Measurements from ENCODE around the gene HES2.
"Not testable (repeated sequence)": the region's sequence is repeated elsewhere in the genome, so short reads cannot be mapped to it uniquely, and the experiment has no call there.

The HES2 gene

DNA sequence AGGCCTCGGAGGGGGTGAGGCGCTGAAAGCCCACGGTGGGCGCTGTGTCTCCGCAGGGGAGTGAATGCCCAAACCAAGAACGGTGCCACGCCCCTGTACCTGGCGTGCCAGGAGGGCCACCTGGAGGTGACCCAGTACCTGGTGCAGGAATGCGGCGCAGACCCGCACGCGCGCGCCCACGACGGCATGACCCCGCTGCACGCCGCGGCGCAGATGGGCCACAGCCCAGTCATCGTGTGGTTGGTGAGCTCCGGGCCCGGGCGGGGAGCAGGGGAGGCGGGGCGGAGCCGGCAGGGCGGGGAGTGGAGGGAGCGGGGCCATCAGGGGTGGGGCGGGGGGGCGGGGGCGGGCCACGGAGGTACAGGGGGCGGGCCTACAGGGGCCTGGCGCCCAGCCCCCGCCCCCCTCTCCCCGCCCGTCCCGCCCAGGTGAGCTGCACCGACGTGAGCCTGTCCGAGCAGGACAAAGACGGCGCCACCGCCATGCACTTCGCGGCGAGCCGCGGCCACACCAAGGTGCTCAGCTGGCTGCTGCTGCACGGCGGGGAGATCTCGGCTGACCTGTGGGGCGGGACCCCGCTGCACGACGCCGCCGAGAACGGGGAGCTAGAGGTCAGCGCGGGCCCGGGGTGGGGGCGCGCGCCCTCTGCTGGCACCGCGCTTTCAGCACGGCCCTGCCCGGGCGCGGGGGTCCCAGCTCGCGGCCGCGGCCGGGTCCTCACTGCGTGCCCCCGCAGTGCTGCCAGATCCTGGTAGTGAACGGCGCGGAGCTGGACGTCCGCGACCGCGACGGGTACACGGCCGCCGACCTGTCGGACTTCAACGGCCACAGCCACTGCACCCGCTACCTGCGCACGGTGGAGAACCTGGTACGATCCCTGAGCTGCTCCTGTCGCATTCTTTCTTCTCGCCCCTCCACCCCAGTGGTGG is 20.7 kb upstream of the HES2 start:
- no peaks in the 10 kb centered on the region for H3K27me3 ChIP-seq (ENCODE audit: control insufficient read depth, insufficient read depth, low read length)
- H3K36me3 ChIP-seq (ENCODE audit: control insufficient read depth, insufficient read depth, low read length) = no peaks in the 10 kb centered on the region
- H3K4me3 ChIP-seq (ENCODE audit: low read depth, low read length) = no peak overlapping the region
- TF ChIP-seq, protein P1, sequence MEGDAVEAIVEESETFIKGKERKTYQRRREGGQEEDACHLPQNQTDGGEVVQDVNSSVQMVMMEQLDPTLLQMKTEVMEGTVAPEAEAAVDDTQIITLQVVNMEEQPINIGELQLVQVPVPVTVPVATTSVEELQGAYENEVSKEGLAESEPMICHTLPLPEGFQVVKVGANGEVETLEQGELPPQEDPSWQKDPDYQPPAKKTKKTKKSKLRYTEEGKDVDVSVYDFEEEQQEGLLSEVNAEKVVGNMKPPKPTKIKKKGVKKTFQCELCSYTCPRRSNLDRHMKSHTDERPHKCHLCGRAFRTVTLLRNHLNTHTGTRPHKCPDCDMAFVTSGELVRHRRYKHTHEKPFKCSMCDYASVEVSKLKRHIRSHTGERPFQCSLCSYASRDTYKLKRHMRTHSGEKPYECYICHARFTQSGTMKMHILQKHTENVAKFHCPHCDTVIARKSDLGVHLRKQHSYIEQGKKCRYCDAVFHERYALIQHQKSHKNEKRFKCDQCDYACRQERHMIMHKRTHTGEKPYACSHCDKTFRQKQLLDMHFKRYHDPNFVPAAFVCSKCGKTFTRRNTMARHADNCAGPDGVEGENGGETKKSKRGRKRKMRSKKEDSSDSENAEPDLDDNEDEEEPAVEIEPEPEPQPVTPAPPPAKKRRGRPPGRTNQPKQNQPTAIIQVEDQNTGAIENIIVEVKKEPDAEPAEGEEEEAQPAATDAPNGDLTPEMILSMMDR (IDR thresholded peaks at IDR 0.05) = peak; percentile 12
- H3K9ac ChIP-seq = no peak overlapping the region
- H3K9me3 ChIP-seq (ENCODE audit: control insufficient read depth, low read length) = no peaks in the 10 kb centered on the region
- H2AFZ ChIP-seq = no peak overlapping the region
- H3K4me2 ChIP-seq (ENCODE audit: low read length) = peak overlapping the region; percentile 4
- no peaks in the 10 kb centered on the region for H3K79me2 ChIP-seq
- H3K27ac ChIP-seq = peak overlapping the region; percentile 90
- peaks cover 13% of the 10 kb centered on the region for H3K4me1 ChIP-seq

DNA sequence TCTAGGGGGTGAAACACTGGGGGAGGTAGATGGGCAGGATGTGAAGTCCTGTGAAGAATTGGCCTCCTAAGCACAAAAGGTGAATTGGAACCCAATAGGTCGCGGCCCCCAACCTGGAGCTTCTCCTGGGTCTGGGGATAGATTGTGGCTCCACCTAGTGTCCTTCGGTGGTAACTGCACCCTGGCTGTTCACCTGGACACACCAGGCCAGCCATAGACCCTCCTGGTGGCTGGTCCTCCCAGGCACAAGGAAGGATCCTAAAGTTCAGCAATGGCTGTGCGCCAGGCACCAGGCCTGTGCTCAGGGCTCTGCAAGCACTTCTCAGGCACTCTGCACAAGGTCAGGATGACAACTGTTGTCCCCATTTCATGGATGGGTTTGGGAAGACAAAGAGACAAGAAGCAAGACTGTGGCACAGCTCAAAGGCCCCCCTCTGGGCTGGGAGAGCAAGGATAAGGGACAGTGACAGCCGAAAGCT is 18.4 kb upstream of the HES2 start:
- H2AFZ ChIP-seq = no peak overlapping the region
- H3K36me3 ChIP-seq (ENCODE audit: control insufficient read depth, insufficient read depth, low read length) = no peaks in the 10 kb centered on the region
- H3K4me2 ChIP-seq (ENCODE audit: low read length) = peak overlapping the region; percentile 31
- no peaks in the 10 kb centered on the region for H3K27me3 ChIP-seq (ENCODE audit: control insufficient read depth, insufficient read depth, low read length)
- no peaks in the 10 kb centered on the region for H3K79me2 ChIP-seq
- TF ChIP-seq, protein P1 (IDR thresholded peaks at IDR 0.05) = peak; percentile 87
- no peaks in the 10 kb centered on the region for H3K9me3 ChIP-seq (ENCODE audit: control insufficient read depth, low read length)
- H3K27ac ChIP-seq = peak overlapping the region; percentile 90
- H3K4me3 ChIP-seq (ENCODE audit: low read depth, low read length) = no peak overlapping the region
- H3K4me1 ChIP-seq = peaks cover 13% of the 10 kb centered on the region
- H3K9ac ChIP-seq = no peak overlapping the region

DNA sequence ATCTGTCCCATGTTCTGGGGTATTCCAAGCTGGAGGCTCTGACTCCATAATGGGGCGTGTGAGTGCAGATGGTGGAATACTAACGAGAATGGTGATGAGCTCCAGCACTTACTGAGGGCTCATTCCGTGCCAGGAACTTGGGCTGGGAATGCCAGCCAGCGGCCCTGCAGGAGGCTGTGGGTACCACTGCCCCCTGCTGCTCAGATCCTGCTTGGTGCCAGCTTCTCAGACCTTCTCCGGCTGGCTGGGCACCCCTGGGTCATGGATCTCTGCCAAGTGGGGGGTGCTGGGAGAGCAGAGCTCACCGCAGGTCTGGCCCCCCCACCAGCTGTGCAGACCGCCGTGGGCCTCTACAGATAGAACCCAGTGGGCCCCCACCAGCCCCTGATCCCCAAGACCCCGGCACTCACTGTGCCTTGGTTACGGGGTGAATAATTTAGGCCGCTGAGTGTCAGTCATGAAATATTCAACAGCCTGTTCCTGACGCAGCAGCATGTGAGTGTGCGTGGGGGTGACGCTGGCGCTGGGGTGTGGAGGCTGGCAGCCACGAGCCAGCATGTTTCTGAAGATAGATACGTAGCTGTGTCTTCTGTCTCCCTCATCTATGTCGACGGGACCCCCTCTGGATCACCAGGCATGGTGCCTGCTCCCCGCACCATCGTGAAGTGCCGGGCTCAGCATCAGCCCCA is 17.4 kb upstream of the HES2 start:
- Histone ChIP-seq H2AFZ (peak overlapping the region; percentile 58), H3K4me2 (ENCODE audit: low read length) (peak overlapping the region; percentile 47), H3K27ac (peak overlapping the region; percentile 90), H3K4me1 (peaks cover 13% of the 10 kb centered on the region)
- H3K9me3 ChIP-seq (ENCODE audit: control insufficient read depth, low read length); H3K36me3 ChIP-seq (ENCODE audit: control insufficient read depth, insufficient read depth, low read length); H3K79me2 ChIP-seq; H3K27me3 ChIP-seq (ENCODE audit: control insufficient read depth, insufficient read depth, low read length); H3K9ac ChIP-seq; H3K4me3 ChIP-seq (ENCODE audit: low read depth, low read length): not testable (repeated sequence)
- TF ChIP-seq, protein P1 (IDR thresholded peaks at IDR 0.05) = peak; percentile 51

DNA sequence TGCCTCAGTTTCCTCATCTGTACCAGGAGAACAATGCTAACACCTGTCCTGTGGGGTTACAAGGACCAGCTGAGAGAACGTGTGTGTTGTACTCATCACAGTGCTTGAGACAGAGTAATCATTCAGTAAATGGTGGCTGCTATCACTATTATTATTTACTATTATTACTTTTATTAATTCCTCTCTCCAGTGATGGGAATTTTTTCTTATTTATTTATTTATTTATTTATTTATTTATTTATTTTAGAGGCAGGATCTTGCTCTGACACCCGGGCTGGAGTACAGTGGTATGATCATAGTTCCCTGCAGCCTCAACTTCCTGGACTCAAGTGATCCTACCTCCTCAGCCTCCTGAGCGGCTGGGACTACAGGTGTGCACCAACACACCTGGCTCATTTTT is 16.6 kb upstream of the HES2 start:
- not testable (repeated sequence) for H3K36me3 ChIP-seq (ENCODE audit: control insufficient read depth, insufficient read depth, low read length); H3K79me2 ChIP-seq; H3K27ac ChIP-seq; H3K27me3 ChIP-seq (ENCODE audit: control insufficient read depth, insufficient read depth, low read length); H3K9ac ChIP-seq; H3K9me3 ChIP-seq (ENCODE audit: control insufficient read depth, low read length); H3K4me2 ChIP-seq (ENCODE audit: low read length); H3K4me3 ChIP-seq (ENCODE audit: low read depth, low read length); H2AFZ ChIP-seq
- peaks cover 13% of the 10 kb centered on the region for H3K4me1 ChIP-seq

DNA sequence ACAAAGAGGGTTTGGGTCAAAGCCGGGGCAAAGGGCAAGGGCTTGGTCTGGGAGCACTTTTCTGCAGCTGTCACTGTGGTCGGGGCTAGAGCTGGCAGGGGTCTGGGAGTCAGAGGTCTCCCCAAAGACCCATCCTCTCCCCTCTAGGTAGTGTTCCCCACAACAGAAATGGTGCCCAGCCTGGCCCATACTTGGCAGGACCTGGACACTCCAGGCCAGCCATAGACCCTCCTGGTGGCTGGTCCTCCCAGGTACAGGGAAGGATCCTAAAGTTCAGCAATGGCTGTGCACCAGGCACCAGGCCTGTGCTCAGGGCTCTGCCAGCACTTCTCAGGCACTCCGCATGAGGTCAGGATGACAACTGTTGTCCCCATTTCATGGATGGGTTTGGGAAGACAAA is 15.8 kb upstream of the HES2 start:
- Histone ChIP-seq H3K9ac (no peak overlapping the region), H3K4me2 (ENCODE audit: low read length) (no peak overlapping the region), H3K27me3 (ENCODE audit: control insufficient read depth, insufficient read depth, low read length) (no peaks in the 10 kb centered on the region), H2AFZ (no peak overlapping the region), H3K4me3 (ENCODE audit: low read depth, low read length) (no peak overlapping the region), H3K9me3 (ENCODE audit: control insufficient read depth, low read length) (no peaks in the 10 kb centered on the region), H3K4me1 (peaks cover 13% of the 10 kb centered on the region), H3K27ac (no peak overlapping the region), H3K79me2 (no peaks in the 10 kb centered on the region), H3K36me3 (ENCODE audit: control insufficient read depth, insufficient read depth, low read length) (no peaks in the 10 kb centered on the region)
- TF ChIP-seq, protein P1 (IDR thresholded peaks at IDR 0.05) = no peak
